OCI-LY1 (cell line): ENCODE measurements around the gene DENND5A.

ENCODE experiments used
- CTCF ChIP-seq: fragments of 200-600 bp; sonication (generic), shearing (Covaris generic); IDR thresholded peaks from 2 replicates; pipeline ENCODE4 v1.5.1; 2017; ENCODE audit warnings: mild to moderate bottlenecking, antibody characterized with exemption, low read length, moderate library complexity, mixed read lengths
- EZH2 ChIP-seq: fragments of 200-600 bp; sonication (generic), shearing (Covaris generic); IDR thresholded peaks from 2 replicates; pipeline ENCODE4 v1.8.0; 2017; ENCODE audit warnings: borderline replicate concordance, mixed run types, mild to moderate bottlenecking, antibody characterized with exemption, low read length, moderate library complexity, mixed read lengths

- TF ChIP-seq EZH2 (no peak), CTCF (no peak)
Measured at GRCh38 chr11:9091044-9091922, 173.9 kb downstream of the DENND5A start, which contains the start of gene SCUBE2.
